NT2/D1 (cell line): ENCODE measurements around the gene EVI2B.
"Not testable (repeated sequence)": the region's sequence is repeated elsewhere in the genome, so short reads cannot be mapped to it uniquely, and the experiment has no call there.

Source experiments
- DNase-seq: peaks from one replicate; pipeline ENCODE4 v3.0.0-alpha.2; 2011; ENCODE audit warnings: low read depth, low spot score
- H3K27me3 ChIP-seq: 2 replicates; pipeline ENCODE4 v1.6.0; 2011; ENCODE audit warnings: mild to moderate bottlenecking; ENCODE audit not compliant: insufficient read length, insufficient read depth
- H3K36me3 ChIP-seq: 2 replicates; pipeline ENCODE4 v1.6.1; 2011; ENCODE audit warnings: mild to moderate bottlenecking, low read length, mixed read lengths; ENCODE audit not compliant: insufficient read depth, insufficient read length
- H3K4me1 ChIP-seq: 2 replicates; pipeline ENCODE4 v1.5.1; 2011; ENCODE audit not compliant: insufficient read depth, insufficient read length
- H3K4me3 ChIP-seq: 2 replicates; pipeline ENCODE4 v1.5.1; 2011; ENCODE audit warnings: low read depth; ENCODE audit not compliant: insufficient read length
- H3K9ac ChIP-seq: 2 replicates; pipeline ENCODE4 v1.6.0; 2011; ENCODE audit warnings: low read depth; ENCODE audit not compliant: insufficient read length
- H3K9me3 ChIP-seq: 2 replicates; pipeline ENCODE4 v1.5.1; 2011; ENCODE audit warnings: mild to moderate bottlenecking, low read length; ENCODE audit not compliant: insufficient read depth
- SUZ12 ChIP-seq: IDR thresholded peaks from 2 replicates; pipeline ENCODE4 v1.6.1; 2011; ENCODE audit not compliant: insufficient read length, insufficient read depth; ENCODE audit errors: extremely low read depth
- YY1 ChIP-seq: IDR thresholded peaks from 2 replicates; pipeline ENCODE4 v1.6.1; 2011; ENCODE audit not compliant: insufficient read length, insufficient read depth
- ZNF274 ChIP-seq: IDR thresholded peaks from 2 replicates; pipeline ENCODE4 v1.6.1; 2011; ENCODE audit warnings: mild to moderate bottlenecking, low read depth, low read length

The EVI2B gene

DNA sequence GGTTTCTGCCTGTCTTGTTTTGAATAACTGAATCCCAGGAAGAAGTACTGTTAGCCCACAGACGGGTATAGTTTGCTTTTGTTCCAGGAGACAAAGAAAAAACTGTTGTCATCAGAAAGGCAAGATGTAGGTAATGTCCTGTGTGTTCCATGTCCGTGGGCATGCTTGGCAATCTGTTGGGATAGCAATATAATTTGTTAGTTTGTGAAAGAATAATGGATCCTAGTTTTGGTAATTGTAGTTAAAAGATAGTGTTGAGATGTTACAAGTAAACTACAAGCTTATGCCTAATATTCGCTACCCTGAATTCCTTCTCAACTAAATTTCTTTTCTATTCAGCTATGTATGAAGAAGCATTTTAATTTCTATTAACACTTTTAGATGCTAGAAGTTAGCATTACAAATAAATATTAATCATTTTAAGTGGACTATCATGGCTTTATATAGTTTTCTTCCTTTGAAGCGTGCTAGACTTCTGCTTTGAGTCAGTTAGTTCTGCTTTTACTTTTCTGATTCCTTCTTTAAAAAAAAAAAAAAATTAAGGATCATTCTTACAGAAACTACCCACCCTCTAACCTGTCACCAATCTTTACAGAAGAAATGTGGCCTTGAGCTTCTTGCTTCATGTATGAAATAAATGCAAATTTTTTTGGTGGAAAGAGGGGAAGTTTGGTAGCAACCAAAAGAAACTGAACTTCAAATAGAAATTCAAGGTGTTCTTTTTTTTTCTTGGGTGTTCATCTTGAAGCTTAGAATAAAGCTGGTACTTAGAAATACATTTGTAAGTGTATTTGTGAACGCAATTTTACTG is 5.2 kb upstream of the EVI2B start:
- DNase-seq: no peak
- no peaks in the 10 kb centered on the region for H3K9me3 ChIP-seq
- no peaks in the 10 kb centered on the region for H3K36me3 ChIP-seq
- H3K9ac ChIP-seq: no peak overlapping the region
- H3K4me3 ChIP-seq: no peak overlapping the region
- H3K4me1 ChIP-seq: no peaks in the 10 kb centered on the region
- no peaks in the 10 kb centered on the region for H3K27me3 ChIP-seq
- TF ChIP-seq YY1: no peak
- no peak for TF ChIP-seq ZNF274
- TF ChIP-seq SUZ12: no peak

DNA sequence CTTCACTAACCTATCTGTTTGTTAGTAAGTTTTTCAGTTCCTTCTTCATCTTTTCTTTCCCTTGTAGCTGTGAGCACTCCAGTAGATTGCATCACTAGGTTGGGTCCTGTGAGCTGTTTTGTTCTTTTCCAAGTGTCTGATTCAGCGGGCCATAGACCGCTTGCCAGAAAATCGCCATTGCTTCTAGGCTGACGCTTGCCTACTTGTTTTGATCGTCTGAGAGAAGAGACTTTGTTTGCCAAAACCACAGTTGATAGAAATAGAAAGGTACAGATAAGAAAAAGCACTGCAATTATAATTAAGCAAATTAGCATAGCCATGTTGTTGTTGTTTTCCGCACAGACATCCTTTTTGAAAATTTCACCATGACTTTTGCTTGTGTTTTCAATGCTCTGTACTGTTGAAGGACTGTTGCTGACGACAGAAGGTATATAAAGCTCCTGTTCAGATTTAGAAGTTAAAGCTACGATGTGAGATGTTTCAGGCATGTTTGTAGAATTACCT is 4.5 kb upstream of the EVI2B start:
- Histone ChIP-seq H3K9ac (no peak overlapping the region), H3K4me3 (no peak overlapping the region), H3K9me3 (no peaks in the 10 kb centered on the region), H3K27me3 (no peaks in the 10 kb centered on the region), H3K36me3 (no peaks in the 10 kb centered on the region), H3K4me1 (no peaks in the 10 kb centered on the region)
- DNase-seq: no peak
- no peak for TF ChIP-seq SUZ12
- TF ChIP-seq YY1: no peak
- no peak for TF ChIP-seq ZNF274

DNA sequence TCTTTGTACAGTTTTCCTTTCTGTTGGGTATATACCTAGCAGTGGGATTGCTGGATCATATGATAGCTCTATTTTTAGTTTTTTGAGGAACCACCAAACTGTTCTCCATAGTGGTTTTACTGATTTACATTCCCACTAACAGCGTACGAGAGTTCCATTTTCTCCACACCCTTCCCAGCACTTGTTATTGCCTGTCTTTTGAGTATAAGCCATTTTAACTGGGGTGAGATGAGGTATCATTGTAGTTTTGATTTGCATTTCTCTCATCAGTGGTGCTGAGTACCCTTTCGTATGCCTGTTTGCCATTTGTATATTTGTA is 887 bp upstream of the EVI2B start:
- H3K9me3 ChIP-seq: no peaks in the 10 kb centered on the region
- no peaks in the 10 kb centered on the region for H3K36me3 ChIP-seq
- no peaks in the 10 kb centered on the region for H3K27me3 ChIP-seq
- H3K9ac ChIP-seq: no peak overlapping the region
- TF ChIP-seq YY1: no peak
- no peak for TF ChIP-seq ZNF274
- no peak for DNase-seq
- no peaks in the 10 kb centered on the region for H3K4me1 ChIP-seq
- no peak overlapping the region for H3K4me3 ChIP-seq

DNA sequence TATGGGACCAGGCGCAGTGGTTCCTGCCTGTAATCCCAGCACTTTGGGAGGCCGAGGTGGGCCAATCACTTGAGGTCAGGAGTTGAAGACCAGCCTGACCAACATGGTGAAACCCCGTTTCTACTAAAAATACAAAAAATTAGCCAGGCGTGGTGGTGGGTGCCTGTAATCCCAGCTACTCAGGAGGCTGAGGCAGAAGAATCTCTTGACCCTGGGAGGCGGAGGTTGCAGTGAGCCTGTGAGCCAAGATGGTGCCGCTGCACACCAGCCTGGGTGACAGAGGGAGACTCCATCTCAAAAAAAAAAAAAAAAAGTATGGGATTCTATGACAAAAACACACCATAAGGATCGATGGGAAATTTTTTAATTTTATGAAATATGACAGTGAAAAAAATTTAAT is 1.6 kb downstream of the EVI2B start:
- H3K36me3 ChIP-seq, H3K9ac ChIP-seq, H3K4me3 ChIP-seq, H3K27me3 ChIP-seq, DNase-seq, H3K9me3 ChIP-seq, H3K4me1 ChIP-seq: not testable (repeated sequence)

DNA sequence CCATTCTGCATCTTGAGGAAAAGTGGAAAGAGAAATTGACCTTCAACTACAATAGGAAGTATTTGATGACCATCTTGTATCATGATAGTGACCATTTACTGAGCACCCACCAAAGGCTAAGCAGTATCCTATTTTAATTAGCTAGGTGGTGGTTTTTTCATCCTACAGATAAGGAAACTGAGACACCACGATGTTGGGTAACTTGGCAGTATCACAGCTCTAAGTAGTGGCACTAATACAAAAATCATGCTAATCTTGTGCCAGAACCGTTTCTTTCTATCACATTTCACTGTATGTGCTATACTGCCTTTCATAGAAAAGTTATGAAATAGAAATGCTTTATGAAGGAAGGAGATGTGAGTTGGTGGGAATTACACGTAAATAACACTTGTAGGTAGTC is 2.3 kb downstream of the EVI2B start:
- H3K4me1 ChIP-seq: no peaks in the 10 kb centered on the region
- no peaks in the 10 kb centered on the region for H3K27me3 ChIP-seq
- no peaks in the 10 kb centered on the region for H3K36me3 ChIP-seq
- H3K9ac ChIP-seq: no peak overlapping the region
- H3K4me3 ChIP-seq: no peak overlapping the region
- TF ChIP-seq SUZ12 (no peak), YY1 (no peak), ZNF274 (no peak)
- DNase-seq: no peak
- H3K9me3 ChIP-seq: no peaks in the 10 kb centered on the region

DNA sequence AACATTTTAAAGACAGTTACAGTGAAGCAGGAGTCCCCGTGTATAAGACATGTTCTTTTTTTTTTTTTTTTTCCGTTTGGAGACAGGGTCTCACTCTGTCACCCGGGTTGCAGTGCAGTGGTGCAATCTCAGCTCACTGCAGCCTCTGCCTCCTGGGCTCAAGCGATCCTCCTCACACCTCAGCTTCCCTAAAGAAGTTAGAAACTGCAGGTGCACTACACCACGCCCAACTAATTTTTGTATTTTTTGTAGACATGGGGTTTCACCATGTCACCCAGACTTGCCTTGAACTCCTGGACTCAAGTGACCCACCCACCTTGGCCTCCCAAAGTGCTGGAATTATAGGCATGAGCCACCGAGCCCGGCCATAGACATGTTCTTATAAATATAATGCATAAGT is 3.0 kb downstream of the EVI2B start:
- H3K9me3 ChIP-seq: no peaks in the 10 kb centered on the region
- H3K27me3 ChIP-seq: no peaks in the 10 kb centered on the region
- no peak for DNase-seq
- no peak overlapping the region for H3K9ac ChIP-seq
- TF ChIP-seq ZNF274 (no peak), YY1 (no peak), SUZ12 (no peak)
- H3K4me3 ChIP-seq: no peak overlapping the region
- no peaks in the 10 kb centered on the region for H3K36me3 ChIP-seq
- H3K4me1 ChIP-seq: no peaks in the 10 kb centered on the region

DNA sequence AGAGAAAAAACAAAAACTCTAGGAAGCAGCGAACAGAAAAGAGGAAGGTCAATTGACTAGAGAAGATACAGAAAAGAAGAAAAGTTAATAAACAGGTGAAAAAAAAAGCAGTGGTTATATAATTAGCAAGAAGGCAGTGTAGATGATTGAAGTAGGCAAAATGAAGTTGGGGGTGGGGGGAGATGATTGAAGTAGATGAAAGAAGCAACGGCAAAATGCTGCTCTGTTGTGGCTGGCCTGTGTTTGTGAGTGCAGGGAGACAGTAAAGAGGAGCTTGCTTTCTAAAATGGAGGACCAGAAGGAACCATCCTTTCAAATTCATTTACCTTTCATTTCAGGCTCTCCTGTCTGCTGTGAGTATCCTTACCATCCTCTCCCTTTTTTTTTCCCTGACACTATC is 3.6 kb downstream of the EVI2B start:
- no peak for DNase-seq
- no peak overlapping the region for H3K4me3 ChIP-seq
- TF ChIP-seq ZNF274 (no peak), SUZ12 (no peak), YY1 (no peak)
- H3K36me3 ChIP-seq: no peaks in the 10 kb centered on the region
- no peaks in the 10 kb centered on the region for H3K4me1 ChIP-seq
- H3K27me3 ChIP-seq: no peaks in the 10 kb centered on the region
- no peaks in the 10 kb centered on the region for H3K9me3 ChIP-seq
- H3K9ac ChIP-seq: no peak overlapping the region

DNA sequence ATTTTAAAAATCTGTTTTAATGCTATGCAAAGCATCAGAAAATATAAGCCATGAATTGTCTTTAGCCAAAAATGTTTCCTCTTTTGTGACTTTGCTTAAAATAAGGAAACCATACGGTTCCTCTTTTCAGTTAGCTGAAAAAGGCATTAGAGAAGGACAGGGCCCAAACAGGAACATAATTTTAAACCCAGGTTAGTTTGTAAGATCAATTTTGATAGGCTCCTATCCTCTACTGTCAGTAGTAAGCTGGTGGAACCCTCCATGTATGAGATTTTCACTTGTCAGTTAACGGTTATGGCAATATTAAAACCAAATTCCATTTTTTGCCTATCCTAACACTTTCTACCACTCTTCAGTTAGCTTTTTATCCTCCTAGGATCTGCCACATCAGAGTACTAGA is 4.3 kb downstream of the EVI2B start:
- no peaks in the 10 kb centered on the region for H3K27me3 ChIP-seq

More for the DNA sequence above, 4.3 kb downstream of the EVI2B start:
- Histone ChIP-seq H3K36me3 (no peaks in the 10 kb centered on the region), H3K9ac (no peak overlapping the region), H3K9me3 (no peaks in the 10 kb centered on the region), H3K4me3 (no peak overlapping the region), H3K4me1 (no peaks in the 10 kb centered on the region)
- TF ChIP-seq ZNF274: no peak
- no peak for TF ChIP-seq SUZ12
- no peak for TF ChIP-seq YY1
- no peak for DNase-seq
